Endodermal cell (in vitro differentiated cells): ENCODE measurements around the gene IRF7. TPM values are rescaled to one million over a fixed set of nuclear protein-coding genes. Genes with fewer than 3 reads are reported as not detected.

Source experiments
- DNase-seq: peaks from one replicate; pipeline ENCODE4 v3.0.0-alpha.2; 2017
- H3K27ac ChIP-seq: 2 replicates; pipeline ENCODE4 v1.5.1; 2013; ENCODE audit warnings: mild to moderate bottlenecking, low read depth, low read length, moderate library complexity
- H3K27me3 ChIP-seq: 2 replicates; pipeline ENCODE4 v1.6.1; 2013; ENCODE audit warnings: mild to moderate bottlenecking, low read length, moderate library complexity; ENCODE audit not compliant: insufficient read depth, control insufficient read depth, poor library complexity, severe bottlenecking
- H3K36me3 ChIP-seq: 2 replicates; pipeline ENCODE4 v1.7.0; 2013; ENCODE audit warnings: mild to moderate bottlenecking, low read length, moderate library complexity; ENCODE audit not compliant: control insufficient read depth, insufficient read depth
- H3K4me1 ChIP-seq: one replicate; pipeline ENCODE4 v1.7.0; 2013; ENCODE audit warnings: low read length; ENCODE audit not compliant: control insufficient read depth, insufficient read depth
- H3K4me3 ChIP-seq: 2 replicates; pipeline ENCODE4 v1.5.1; 2013; ENCODE audit warnings: mild to moderate bottlenecking, low read length, moderate library complexity
- H3K9ac ChIP-seq: 2 replicates; pipeline ENCODE4 v1.6.1; 2013; ENCODE audit warnings: mild to moderate bottlenecking, low read length, moderate library complexity; ENCODE audit not compliant: poor library complexity, severe bottlenecking; ENCODE audit errors: extremely low read depth
- H3K9me3 ChIP-seq: 2 replicates; pipeline ENCODE4 v1.6.1; 2013; ENCODE audit warnings: mild to moderate bottlenecking, low read length, moderate library complexity; ENCODE audit not compliant: control insufficient read depth
- H3K27ac Mint-ChIP-seq: 2 replicates; pipeline ENCODE4 v1.8.0; 2020; ENCODE audit warnings: mixed read lengths
- H3K27me3 Mint-ChIP-seq: 2 replicates; pipeline ENCODE4 v1.8.0; 2021; ENCODE audit warnings: mild to moderate bottlenecking, mixed read lengths; ENCODE audit not compliant: insufficient read depth
- H3K36me3 Mint-ChIP-seq: 2 replicates; pipeline ENCODE4 v1.8.0; 2020; ENCODE audit warnings: low read depth, mixed read lengths
- H3K4me1 Mint-ChIP-seq: 2 replicates; pipeline ENCODE4 v1.8.0; 2020; ENCODE audit warnings: mixed read lengths
- H3K4me3 Mint-ChIP-seq: 2 replicates; pipeline ENCODE4 v1.8.0; 2020; ENCODE audit warnings: mild to moderate bottlenecking, moderate library complexity, mixed read lengths
- H3K9me3 Mint-ChIP-seq: 2 replicates; pipeline ENCODE4 v1.8.0; 2020; ENCODE audit warnings: mild to moderate bottlenecking, mixed read lengths
- WGBS, 2 experiments: methylation state at CpG; one replicate each; pipeline versions ENCODE4 v1.1.5 to v1.1.7; 2013; ENCODE audit warnings: missing lambda C conversion rate in 2 of 2, mixed read lengths in 1 of 2; ENCODE audit not compliant: insufficient coverage in 1 of 2, insufficient read length in 1 of 2; 5-methylcytosine and 5-hydroxymethylcytosine counted together
- total RNA-seq, 2 donors: library from RNA; stranded (reverse); fragmentation: NEBNext Ultra II Directional in 1 of 2; extraction: Animal tissue kit (Norgen Biotek cat#: 25700) in 1 of 2; gene quantifications; 2 replicates in 1 of 2; 3 replicates in 1 of 2; pipeline ENCODE4 v1.2.1, GENCODE V29; 2021
- TF ChIP-seq, protein P1 (sequence below): fragments of 200-600 bp; sonication (generic); conservative IDR thresholded peaks from 2 replicates; pipeline ENCODE4 v1.5.0; 2021; ENCODE audit warnings: antibody characterized with exemption, mild to moderate bottlenecking

IRF7 gene
- total RNA-seq, 2 donors from 2014 or later: 9.3 to 16.8 TPM

DNA sequence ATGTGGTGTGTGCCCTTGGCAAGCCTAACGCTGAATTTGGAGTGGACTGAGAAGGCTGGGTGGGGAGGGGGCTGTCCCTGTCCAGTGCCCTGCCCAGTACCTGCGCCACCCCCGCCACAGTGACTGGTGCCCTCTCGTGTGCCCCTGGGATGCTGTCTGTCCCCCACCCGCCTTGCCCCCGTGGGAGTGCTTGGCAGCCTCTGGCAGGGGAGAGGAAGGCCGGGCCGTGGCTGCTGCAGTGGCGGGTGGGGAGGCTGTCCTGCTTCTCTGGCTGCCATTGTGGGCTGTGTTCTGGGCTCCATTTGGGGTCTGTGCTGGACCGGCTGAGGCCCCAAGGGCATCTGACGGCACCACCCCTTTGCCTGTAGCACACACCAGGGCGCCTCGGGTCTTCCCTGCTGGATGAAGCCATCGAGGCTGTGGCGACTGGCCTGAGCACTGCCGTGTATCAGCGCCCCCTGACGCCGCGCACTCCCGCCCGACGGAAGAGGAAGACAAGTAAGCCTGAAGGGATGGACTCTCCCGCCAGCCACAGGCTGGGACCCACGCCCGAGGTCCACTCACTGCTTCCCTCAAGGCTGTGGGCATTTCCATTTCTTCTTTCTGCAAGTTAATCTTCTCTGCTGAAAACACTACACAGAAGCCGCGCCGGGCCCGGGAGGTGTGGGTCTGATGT, 17.6 kb downstream of the IRF7 start:
- no peak for DNase-seq
- Histone ChIP-seq H3K4me1 (no peaks in the 10 kb centered on the region), H3K9me3 (no peaks in the 10 kb centered on the region), H3K27ac (no peak overlapping the region), H3K27me3 (no peaks in the 10 kb centered on the region), H3K4me3 (no peak overlapping the region), H3K36me3 (peaks cover 74% of the 10 kb centered on the region), H3K9ac (no peak overlapping the region)
- H3K27ac Mint-ChIP-seq: no peak overlapping the region
- TF ChIP-seq, protein P1, sequence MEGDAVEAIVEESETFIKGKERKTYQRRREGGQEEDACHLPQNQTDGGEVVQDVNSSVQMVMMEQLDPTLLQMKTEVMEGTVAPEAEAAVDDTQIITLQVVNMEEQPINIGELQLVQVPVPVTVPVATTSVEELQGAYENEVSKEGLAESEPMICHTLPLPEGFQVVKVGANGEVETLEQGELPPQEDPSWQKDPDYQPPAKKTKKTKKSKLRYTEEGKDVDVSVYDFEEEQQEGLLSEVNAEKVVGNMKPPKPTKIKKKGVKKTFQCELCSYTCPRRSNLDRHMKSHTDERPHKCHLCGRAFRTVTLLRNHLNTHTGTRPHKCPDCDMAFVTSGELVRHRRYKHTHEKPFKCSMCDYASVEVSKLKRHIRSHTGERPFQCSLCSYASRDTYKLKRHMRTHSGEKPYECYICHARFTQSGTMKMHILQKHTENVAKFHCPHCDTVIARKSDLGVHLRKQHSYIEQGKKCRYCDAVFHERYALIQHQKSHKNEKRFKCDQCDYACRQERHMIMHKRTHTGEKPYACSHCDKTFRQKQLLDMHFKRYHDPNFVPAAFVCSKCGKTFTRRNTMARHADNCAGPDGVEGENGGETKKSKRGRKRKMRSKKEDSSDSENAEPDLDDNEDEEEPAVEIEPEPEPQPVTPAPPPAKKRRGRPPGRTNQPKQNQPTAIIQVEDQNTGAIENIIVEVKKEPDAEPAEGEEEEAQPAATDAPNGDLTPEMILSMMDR: no peak
- no peak overlapping the region for H3K4me3 Mint-ChIP-seq
- no peaks in the 10 kb centered on the region for H3K9me3 Mint-ChIP-seq
- no peaks in the 10 kb centered on the region for H3K4me1 Mint-ChIP-seq
- peaks cover 60% of the 10 kb centered on the region for H3K36me3 Mint-ChIP-seq
- WGBS, 2 experiments: 93 to 95% methylated on average over 25 to 30 of the region's 30 CpGs
- H3K27me3 Mint-ChIP-seq: no peaks in the 10 kb centered on the region

DNA sequence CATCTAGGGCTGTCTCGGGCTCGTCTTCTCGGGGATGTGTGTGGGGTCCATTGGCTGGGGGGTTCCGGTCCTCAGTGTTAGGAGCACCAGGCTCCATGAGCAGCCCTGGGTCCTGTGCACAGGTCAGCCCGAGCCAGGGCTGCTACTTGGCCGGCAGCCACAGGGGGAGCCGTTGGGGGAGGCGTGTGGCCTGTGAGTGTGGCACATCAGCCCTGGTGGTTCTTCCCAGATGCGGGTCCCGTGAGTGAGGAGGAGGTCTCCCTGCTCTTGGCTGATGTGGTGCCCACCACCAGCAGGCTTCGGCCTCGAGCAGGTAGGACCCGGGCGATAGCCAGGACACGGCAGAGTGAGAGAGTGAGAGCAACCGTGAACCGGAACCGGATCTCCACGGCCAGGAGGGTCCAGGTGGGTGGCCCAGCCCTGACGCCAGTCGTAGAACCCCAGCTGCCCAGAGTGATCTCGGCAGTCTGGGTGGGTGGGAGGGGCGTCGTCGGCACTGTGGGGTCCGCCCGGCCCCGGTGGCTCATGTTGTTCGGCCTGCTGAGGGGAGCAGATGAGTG, 18.5 kb downstream of the IRF7 start:
- Mint-ChIP-seq H3K4me1 (no peaks in the 10 kb centered on the region), H3K27ac (peak overlapping the region; percentile 92), H3K9me3 (no peaks in the 10 kb centered on the region), H3K4me3 (no peak overlapping the region), H3K36me3 (peaks cover 66% of the 10 kb centered on the region), H3K27me3 (no peaks in the 10 kb centered on the region)
- H3K9ac ChIP-seq: no peak overlapping the region
- TF ChIP-seq, protein P1: peak; percentile 71
- H3K36me3 ChIP-seq: peaks cover 73% of the 10 kb centered on the region
- H3K9me3 ChIP-seq: no peaks in the 10 kb centered on the region
- 83 to 95% methylated on average over 12 to 29 of the region's 29 CpGs for WGBS, 2 experiments
- H3K4me1 ChIP-seq: no peaks in the 10 kb centered on the region
- no peak overlapping the region for H3K27ac ChIP-seq
- no peak overlapping the region for H3K4me3 ChIP-seq
- H3K27me3 ChIP-seq: no peaks in the 10 kb centered on the region
- DNase-seq: peak; percentile 86

DNA sequence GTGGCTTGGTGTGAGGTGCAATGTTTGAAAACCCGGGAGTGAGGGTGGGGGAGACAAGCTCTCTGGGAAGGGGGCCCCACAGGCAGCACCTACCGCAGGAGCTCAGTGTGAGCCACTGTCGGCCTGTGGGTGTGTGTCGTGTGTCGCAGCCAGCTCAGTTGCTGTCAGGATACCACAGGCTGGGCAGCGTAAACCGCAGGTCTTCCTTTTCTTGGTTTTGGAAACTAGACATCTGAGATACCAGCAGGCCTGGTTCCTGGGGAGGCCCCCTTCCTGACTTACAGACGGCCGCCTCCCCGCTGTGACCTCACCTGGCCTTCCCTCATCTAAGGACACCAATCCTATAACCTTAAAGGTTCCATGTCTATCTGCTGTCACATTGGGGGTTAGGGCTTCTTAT, 19.4 kb downstream of the IRF7 start:
- H3K4me1 ChIP-seq: no peaks in the 10 kb centered on the region
- TF ChIP-seq, protein P1: no peak
- no peak for DNase-seq
- Mint-ChIP-seq H3K9me3 (no peaks in the 10 kb centered on the region), H3K4me1 (no peaks in the 10 kb centered on the region), H3K36me3 (peaks cover 62% of the 10 kb centered on the region), H3K4me3 (no peak overlapping the region), H3K27ac (no peak overlapping the region), H3K27me3 (no peaks in the 10 kb centered on the region)
- no peak overlapping the region for H3K9ac ChIP-seq
- H3K36me3 ChIP-seq: peaks cover 67% of the 10 kb centered on the region
- no peaks in the 10 kb centered on the region for H3K9me3 ChIP-seq
- H3K27ac ChIP-seq: no peak overlapping the region
- no peak overlapping the region for H3K4me3 ChIP-seq
- WGBS, 2 experiments: 93 to 94% methylated on average over 7 to 10 of the region's 10 CpGs
- no peaks in the 10 kb centered on the region for H3K27me3 ChIP-seq
